CD14-positive monocyte (primary cell): ENCODE measurements around the gene CARM1. TPM values are rescaled to one million over a fixed set of nuclear protein-coding genes. Genes with fewer than 3 reads are reported as not detected.

ENCODE experiments used
- DNase-seq, 3 donors: peaks; one replicate each; pipeline ENCODE4 v3.0.0-alpha.2; 2011 to 2022
- H2AFZ ChIP-seq: 2 replicates; pipeline ENCODE4 v1.6.0; 2012; ENCODE audit warnings: mild to moderate bottlenecking, low read depth, low read length, inconsistent platforms; ENCODE audit not compliant: insufficient read depth, poor library complexity, severe bottlenecking
- H3K27ac ChIP-seq, 2 donors: 1 replicate in 1 of 2; 2 replicates in 1 of 2; pipeline ENCODE4 v1.5.1; 2012 to 2013; ENCODE audit warnings: low read length in 2 of 2, control low read depth in 1 of 2, inconsistent platforms in 1 of 2, low read depth in 1 of 2, mild to moderate bottlenecking in 1 of 2
- H3K27me3 ChIP-seq, 2 donors: one replicate each; pipeline versions ENCODE4 v1.6.0 to v1.6.1; 2011 to 2013; ENCODE audit warnings: low read length in 2 of 2; ENCODE audit not compliant: control insufficient read depth in 2 of 2, insufficient read depth in 2 of 2
- H3K36me3 ChIP-seq, 2 donors: replicated peaks in 1 of 2; 1 replicate in 1 of 2; 2 replicates in 1 of 2; pipeline versions ENCODE4 v1.5.1 to v1.6.1; 2012 to 2013; ENCODE audit warnings: low read length in 2 of 2, control low read depth in 1 of 2, inconsistent platforms in 1 of 2, mild to moderate bottlenecking in 1 of 2; ENCODE audit not compliant: insufficient read depth in 2 of 2, control insufficient read depth in 1 of 2
- H3K4me1 ChIP-seq, 2 donors: 1 replicate in 1 of 2; 2 replicates in 1 of 2; pipeline versions ENCODE4 v1.5.1 to v1.6.1; 2012 to 2013; ENCODE audit warnings: low read length in 2 of 2, control low read depth in 1 of 2, inconsistent platforms in 1 of 2, mild to moderate bottlenecking in 1 of 2, moderate library complexity in 1 of 2; ENCODE audit not compliant: insufficient read depth in 2 of 2, control insufficient read depth in 1 of 2
- H3K4me2 ChIP-seq: replicated peaks from 2 replicates; pipeline ENCODE3; 2012; ENCODE audit warnings: low read length, moderate library complexity, mild to moderate bottlenecking; ENCODE audit not compliant: poor library complexity, severe bottlenecking; ENCODE audit errors: extremely low read depth
- H3K4me3 ChIP-seq, 3 experiments: fragments of 200-600 bp in 1 of 3; sonication (generic) in 1 of 3; replicated peaks in 1 of 3; 1 replicate in 2 of 3; 2 replicates in 1 of 3; pipeline ENCODE4 v1.5.1; 2011 to 2013; ENCODE audit warnings: low read length in 3 of 3, mild to moderate bottlenecking in 3 of 3, control low read depth in 2 of 3, low read depth in 2 of 3, inconsistent platforms in 1 of 3, moderate library complexity in 1 of 3
- H3K79me2 ChIP-seq: 2 replicates; pipeline ENCODE4 v1.6.0; 2012; ENCODE audit warnings: mild to moderate bottlenecking, control low read depth, inconsistent platforms, low read length, moderate library complexity; ENCODE audit not compliant: insufficient read depth
- H3K9ac ChIP-seq: 2 replicates; pipeline ENCODE4 v1.6.0; 2017; ENCODE audit warnings: low read length, mild to moderate bottlenecking; ENCODE audit not compliant: insufficient read depth, poor library complexity, severe bottlenecking
- H3K9me3 ChIP-seq, 2 donors: replicated peaks in 1 of 2; 1 replicate in 1 of 2; 2 replicates in 1 of 2; pipeline versions ENCODE4 v1.5.1 to v1.6.1; 2012 to 2013; ENCODE audit warnings: low read length in 2 of 2, control low read depth in 1 of 2; ENCODE audit not compliant: control insufficient read depth in 1 of 2, insufficient read depth in 1 of 2
- H4K20me1 ChIP-seq: 2 replicates; pipeline ENCODE4 v1.6.0; 2012; ENCODE audit warnings: mild to moderate bottlenecking, low read length, control low read depth, moderate library complexity; ENCODE audit not compliant: insufficient read depth
- H3K27ac Mint-ChIP-seq, 7 donors: one replicate each; pipeline ENCODE4 v1.8.0; 2020; ENCODE audit warnings: mild to moderate bottlenecking in 7 of 7, mixed read lengths in 7 of 7, moderate library complexity in 6 of 7, inconsistent platforms in 2 of 7
- H3K27me3 Mint-ChIP-seq, 3 donors: one replicate each; pipeline ENCODE4 v1.8.0; 2021 to 2022; ENCODE audit warnings: low read depth in 3 of 3, mild to moderate bottlenecking in 3 of 3, mixed read lengths in 3 of 3, moderate library complexity in 3 of 3, inconsistent platforms in 1 of 3
- H3K36me3 Mint-ChIP-seq, 2 donors: one replicate each; pipeline ENCODE4 v1.8.0; 2020; ENCODE audit warnings: mixed read lengths in 2 of 2, inconsistent platforms in 1 of 2, mild to moderate bottlenecking in 1 of 2
- H3K4me1 Mint-ChIP-seq: one replicate; pipeline ENCODE4 v1.8.0; 2020; ENCODE audit warnings: mild to moderate bottlenecking, mixed read lengths
- H3K4me3 Mint-ChIP-seq, 2 donors: one replicate each; pipeline ENCODE4 v1.8.0; 2020; ENCODE audit warnings: mild to moderate bottlenecking in 2 of 2, mixed read lengths in 2 of 2, moderate library complexity in 1 of 2
- H3K9me3 Mint-ChIP-seq, 7 donors: one replicate each; pipeline ENCODE4 v1.8.0; 2020 to 2022; ENCODE audit warnings: mixed read lengths in 7 of 7, mild to moderate bottlenecking in 6 of 7, moderate library complexity in 6 of 7, inconsistent platforms in 2 of 7
- WGBS: methylation state at CpG from one replicate; pipeline ENCODE4 v1.1.5; 2013; ENCODE audit warnings: missing lambda C conversion rate; ENCODE audit not compliant: insufficient coverage; 5-methylcytosine and 5-hydroxymethylcytosine counted together
- intact Hi-C, 2 donors: fragments of 100-400 bp; cut with micrococcal nuclease; formaldehyde crosslinking; loops; one replicate each; pipeline versions ENCODE4 v1.15.0 to v1.15.1; 2023
- polyA plus RNA-seq, 3 donors: library from polyadenylated mRNA; depleted of rRNA in 1 of 3; unstranded in 2 of 3; stranded (reverse) in 1 of 3; fragments of 300-500 nt in 2 of 3; fragments of >200 nt in 1 of 3; fragmentation: Illumina TruSeq in 2 of 3; gene quantifications; 1 replicate in 2 of 3; 2 replicates in 1 of 3; pipeline ENCODE4 v1.2.3, GENCODE V29; 2012 to 2021
- TF ChIP-seq, protein P1 (sequence below): fragments of 200-600 bp; IDR thresholded peaks from one replicate; pipeline ENCODE4 v1.8.0; 2022; ENCODE audit warnings: antibody characterized with exemption, mild to moderate bottlenecking

The CARM1 gene
- polyA plus RNA-seq, 3 donors: 0.17 to 26.3 (median 0.29) TPM

GRCh38 chr19:10919352-10920287 lies 48.3 kb downstream of the CARM1 start:
- Histone ChIP-seq H3K4me1 (no peaks in the 10 kb centered on the region), H3K27ac (no peak overlapping the region), H3K36me3 (peaks cover 58 to 79% of the 10 kb centered on the region in 2 donors), H2AFZ (no peak overlapping the region), H3K27me3 (no peaks in the 10 kb centered on the region), H3K4me2 (no peak overlapping the region), H3K9me3 (no peaks in the 10 kb centered on the region), H3K4me3 (no peak overlapping the region), H4K20me1 (no peaks in the 10 kb centered on the region), H3K79me2 (no peaks in the 10 kb centered on the region), H3K9ac (no peak overlapping the region)
- Mint-ChIP-seq H3K36me3 (peaks cover 43 to 75% of the 10 kb centered on the region in 2 donors), H3K27me3 (peaks cover 0 to under 1% (median 0%) of the 10 kb centered on the region in 3 donors), H3K9me3 (no peaks in the 10 kb centered on the region), H3K4me1 (no peaks in the 10 kb centered on the region), H3K4me3 (no peak overlapping the region), H3K27ac (no peak overlapping the region)
- TF ChIP-seq, protein P1, sequence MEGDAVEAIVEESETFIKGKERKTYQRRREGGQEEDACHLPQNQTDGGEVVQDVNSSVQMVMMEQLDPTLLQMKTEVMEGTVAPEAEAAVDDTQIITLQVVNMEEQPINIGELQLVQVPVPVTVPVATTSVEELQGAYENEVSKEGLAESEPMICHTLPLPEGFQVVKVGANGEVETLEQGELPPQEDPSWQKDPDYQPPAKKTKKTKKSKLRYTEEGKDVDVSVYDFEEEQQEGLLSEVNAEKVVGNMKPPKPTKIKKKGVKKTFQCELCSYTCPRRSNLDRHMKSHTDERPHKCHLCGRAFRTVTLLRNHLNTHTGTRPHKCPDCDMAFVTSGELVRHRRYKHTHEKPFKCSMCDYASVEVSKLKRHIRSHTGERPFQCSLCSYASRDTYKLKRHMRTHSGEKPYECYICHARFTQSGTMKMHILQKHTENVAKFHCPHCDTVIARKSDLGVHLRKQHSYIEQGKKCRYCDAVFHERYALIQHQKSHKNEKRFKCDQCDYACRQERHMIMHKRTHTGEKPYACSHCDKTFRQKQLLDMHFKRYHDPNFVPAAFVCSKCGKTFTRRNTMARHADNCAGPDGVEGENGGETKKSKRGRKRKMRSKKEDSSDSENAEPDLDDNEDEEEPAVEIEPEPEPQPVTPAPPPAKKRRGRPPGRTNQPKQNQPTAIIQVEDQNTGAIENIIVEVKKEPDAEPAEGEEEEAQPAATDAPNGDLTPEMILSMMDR: no peak
- intact Hi-C loops: loop anchor here in 1 of 2 donors (10.0 kb wide), 1 partner anchor 45 kb away; the partner anchor contains the start of gene CARM1
- 93% methylated on average over 22 of the region's 26 CpGs for WGBS
- no peak for DNase-seq

DNA sequence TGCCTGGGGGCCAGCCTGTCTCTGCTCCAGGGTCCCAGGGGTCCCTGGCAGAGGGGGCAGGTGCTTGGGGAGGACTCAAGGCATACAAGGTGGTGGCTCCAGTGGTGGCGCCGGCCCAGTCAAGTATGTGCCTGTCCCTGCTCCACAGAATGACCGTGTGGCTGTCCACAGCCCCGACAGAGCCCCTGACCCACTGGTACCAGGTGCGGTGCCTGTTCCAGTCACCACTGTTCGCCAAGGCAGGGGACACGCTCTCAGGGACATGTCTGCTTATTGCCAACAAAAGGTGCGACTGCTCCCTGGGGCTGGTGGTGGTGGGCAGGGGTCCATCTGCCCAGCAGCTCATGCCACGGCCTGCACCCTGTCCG lies 48.9 kb downstream of the CARM1 start:
- no peak overlapping the region for H3K4me3 ChIP-seq
- no peaks in the 10 kb centered on the region for H4K20me1 ChIP-seq
- TF ChIP-seq, protein P1: no peak
- H2AFZ ChIP-seq: no peak overlapping the region
- DNase-seq: peak in 1 of 3 donors; percentile 4
- no peaks in the 10 kb centered on the region for H3K27me3 ChIP-seq
- no peaks in the 10 kb centered on the region for H3K9me3 ChIP-seq
- H3K36me3 ChIP-seq: peaks cover 55 to 82% of the 10 kb centered on the region in 2 donors
- no peaks in the 10 kb centered on the region for H3K79me2 ChIP-seq
- no peak overlapping the region for H3K27ac ChIP-seq
- no peaks in the 10 kb centered on the region for H3K4me1 ChIP-seq
- Mint-ChIP-seq H3K4me3 (no peak overlapping the region), H3K27ac (no peak overlapping the region), H3K27me3 (peaks cover 0 to 1% (median 0%) of the 10 kb centered on the region in 3 donors), H3K4me1 (no peaks in the 10 kb centered on the region), H3K9me3 (no peaks in the 10 kb centered on the region), H3K36me3 (peaks cover 49 to 75% of the 10 kb centered on the region in 2 donors)
- H3K4me2 ChIP-seq: no peak overlapping the region
- intact Hi-C loops: loop anchor here in 1 of 2 donors (10.0 kb wide), 1 partner anchor 45 kb away; the partner anchor contains the start of gene CARM1
- WGBS: 92% methylated on average over 9 of the region's 10 CpGs
- H3K9ac ChIP-seq: no peak overlapping the region
